Testis (tissue), 3 donors: ENCODE data around the gene ABCC3. TPM values are rescaled to one million over a fixed set of nuclear protein-coding genes. Genes with fewer than 3 reads are reported as not detected.

Source experiments
- DNase-seq: peaks from one replicate; pipeline ENCODE4 v3.0.0-alpha.2; 2019
- H3K27ac ChIP-seq, 2 donors: fragments of 200-600 bp; sonication (generic); one replicate each; pipeline ENCODE4 v1.5.1; 2019
- H3K27me3 ChIP-seq: fragments of 200-600 bp; sonication (generic); one replicate; pipeline ENCODE4 v1.5.1; 2019
- H3K36me3 ChIP-seq: fragments of 200-600 bp; sonication (generic); one replicate; pipeline ENCODE4 v1.5.1; 2017; ENCODE audit warnings: low read depth; ENCODE audit errors: missing control alignments
- H3K4me1 ChIP-seq: fragments of 200-600 bp; sonication (generic); one replicate; pipeline ENCODE4 v1.5.1; 2019
- H3K4me3 ChIP-seq, 2 donors: fragments of 200-600 bp; sonication (generic); one replicate each; pipeline ENCODE4 v1.5.1; 2017 to 2019
- H3K9me3 ChIP-seq: fragments of 200-600 bp; sonication (generic); one replicate; pipeline ENCODE4 v1.5.1; 2017
- POLR2A ChIP-seq: fragments of 450-650 bp; IDR thresholded peaks from one replicate; pipeline ENCODE4 v1.6.1; 2017; ENCODE audit warnings: antibody characterized with exemption, mild to moderate bottlenecking, moderate library complexity
- WGBS, 2 donors: methylation state at CpG; one replicate each; pipeline ENCODE4 v1.1.5; 2018; 5-methylcytosine and 5-hydroxymethylcytosine counted together
- intact Hi-C: fragments of 100-400 bp; cut with DNase I; formaldehyde crosslinking; loops from one replicate; pipeline ENCODE4 v1.15.1; 2023; ENCODE audit warnings: low total_unique reads
- polyA plus RNA-seq: library from polyadenylated mRNA; stranded (reverse); fragments of 350-450 nt; fragmentation: Illumina TruSeq; extraction: RNeasy Lipid Tissue Mini Kit (QIAGEN cat#74804); gene quantifications from one replicate; pipeline ENCODE4 v1.2.3, GENCODE V29; 2014; ENCODE audit warnings: low read depth, low replicate concordance; ENCODE audit not compliant: insufficient read depth
- total RNA-seq, 2 donors: library from RNA; depleted of rRNA; stranded (reverse); fragments of >200 nt; gene quantifications; one replicate each; pipeline ENCODE4 v1.2.3, GENCODE V29; 2016
- TF ChIP-seq, protein P1 (sequence below), 3 experiments: fragments of 450-650 bp in 2 of 3; fragments of 200-600 bp in 1 of 3; sonication (generic) in 1 of 3; IDR thresholded peaks; one replicate each; pipeline ENCODE4 v1.5.1; 2016 to 2019; ENCODE audit warnings: antibody characterized with exemption in 3 of 3, mild to moderate bottlenecking in 2 of 3, moderate library complexity in 1 of 3

The ABCC3 gene
- total and polyA plus RNA-seq, 3 donors from 2014 or later, result 10.0 to 15.4 (median 12.1) TPM

DNA sequence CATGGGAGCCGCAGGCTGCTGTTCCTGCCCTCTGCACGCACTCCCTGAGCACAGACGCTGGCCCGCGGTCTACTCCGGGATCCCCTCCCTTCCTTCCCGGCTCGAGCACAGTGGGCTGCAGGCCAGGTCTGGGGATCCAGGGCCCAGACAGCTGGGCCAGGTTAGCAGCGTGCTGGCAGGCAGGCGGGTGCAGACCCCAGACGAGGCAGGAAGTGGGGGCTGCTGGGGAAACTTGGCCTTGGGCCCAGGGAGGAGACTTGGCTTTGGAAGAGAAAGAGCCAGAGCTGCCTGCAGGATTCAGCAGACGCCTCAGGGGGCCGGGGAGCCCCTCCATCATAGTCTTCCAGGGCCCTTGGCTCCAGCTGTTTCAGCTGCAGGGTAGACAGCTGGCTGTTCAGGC, 30.2 kb upstream of the ABCC3 start:
- peaks cover 10% of the 10 kb centered on the region for H3K4me1 ChIP-seq
- intact Hi-C loops, result no loop called here
- H3K36me3 ChIP-seq, result no peaks in the 10 kb centered on the region
- no peak overlapping the region for H3K4me3 ChIP-seq
- no peaks in the 10 kb centered on the region for H3K9me3 ChIP-seq
- TF ChIP-seq, protein P1, sequence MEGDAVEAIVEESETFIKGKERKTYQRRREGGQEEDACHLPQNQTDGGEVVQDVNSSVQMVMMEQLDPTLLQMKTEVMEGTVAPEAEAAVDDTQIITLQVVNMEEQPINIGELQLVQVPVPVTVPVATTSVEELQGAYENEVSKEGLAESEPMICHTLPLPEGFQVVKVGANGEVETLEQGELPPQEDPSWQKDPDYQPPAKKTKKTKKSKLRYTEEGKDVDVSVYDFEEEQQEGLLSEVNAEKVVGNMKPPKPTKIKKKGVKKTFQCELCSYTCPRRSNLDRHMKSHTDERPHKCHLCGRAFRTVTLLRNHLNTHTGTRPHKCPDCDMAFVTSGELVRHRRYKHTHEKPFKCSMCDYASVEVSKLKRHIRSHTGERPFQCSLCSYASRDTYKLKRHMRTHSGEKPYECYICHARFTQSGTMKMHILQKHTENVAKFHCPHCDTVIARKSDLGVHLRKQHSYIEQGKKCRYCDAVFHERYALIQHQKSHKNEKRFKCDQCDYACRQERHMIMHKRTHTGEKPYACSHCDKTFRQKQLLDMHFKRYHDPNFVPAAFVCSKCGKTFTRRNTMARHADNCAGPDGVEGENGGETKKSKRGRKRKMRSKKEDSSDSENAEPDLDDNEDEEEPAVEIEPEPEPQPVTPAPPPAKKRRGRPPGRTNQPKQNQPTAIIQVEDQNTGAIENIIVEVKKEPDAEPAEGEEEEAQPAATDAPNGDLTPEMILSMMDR (IDR thresholded peaks at IDR 0.05), result no peak
- no peak for TF ChIP-seq POLR2A
- WGBS, 2 donors, result 38% methylated on average over 12 to 13 of the region's 13 CpGs
- H3K27ac ChIP-seq, result no peak overlapping the region
- no peaks in the 10 kb centered on the region for H3K27me3 ChIP-seq
- DNase-seq, result peak; percentile 74

DNA sequence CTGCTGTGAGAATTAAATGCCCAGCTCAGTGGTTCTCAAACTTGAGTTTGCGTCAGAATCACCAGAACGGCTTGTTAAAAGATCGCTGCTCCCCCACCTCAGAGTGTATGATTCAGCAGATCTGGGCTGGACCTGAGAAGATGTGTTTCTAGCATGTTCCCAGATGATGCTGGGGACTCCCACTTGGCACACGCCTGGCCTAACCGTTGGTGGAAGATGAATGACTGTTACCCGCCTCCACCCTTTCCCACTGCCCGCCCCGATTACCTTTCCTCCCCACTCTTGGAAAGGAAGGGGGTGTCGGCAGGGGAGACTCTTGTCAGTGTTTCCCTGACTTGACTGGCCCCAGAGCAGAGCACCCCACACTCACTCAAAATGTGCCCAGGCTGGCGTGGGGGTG, 29.3 kb upstream of the ABCC3 start:
- no peak for DNase-seq
- intact Hi-C loops, result no loop called here
- H3K4me1 ChIP-seq, result peaks cover 10% of the 10 kb centered on the region
- no peaks in the 10 kb centered on the region for H3K27me3 ChIP-seq
- TF ChIP-seq POLR2A, result no peak
- TF ChIP-seq, protein P1 (IDR thresholded peaks at IDR 0.05), result no peak
- H3K4me3 ChIP-seq, result no peak overlapping the region
- no peaks in the 10 kb centered on the region for H3K9me3 ChIP-seq
- no peaks in the 10 kb centered on the region for H3K36me3 ChIP-seq
- no peak overlapping the region for H3K27ac ChIP-seq
- 48 to 71% methylated on average over 3 to 10 of the region's 10 CpGs for WGBS, 2 donors

DNA sequence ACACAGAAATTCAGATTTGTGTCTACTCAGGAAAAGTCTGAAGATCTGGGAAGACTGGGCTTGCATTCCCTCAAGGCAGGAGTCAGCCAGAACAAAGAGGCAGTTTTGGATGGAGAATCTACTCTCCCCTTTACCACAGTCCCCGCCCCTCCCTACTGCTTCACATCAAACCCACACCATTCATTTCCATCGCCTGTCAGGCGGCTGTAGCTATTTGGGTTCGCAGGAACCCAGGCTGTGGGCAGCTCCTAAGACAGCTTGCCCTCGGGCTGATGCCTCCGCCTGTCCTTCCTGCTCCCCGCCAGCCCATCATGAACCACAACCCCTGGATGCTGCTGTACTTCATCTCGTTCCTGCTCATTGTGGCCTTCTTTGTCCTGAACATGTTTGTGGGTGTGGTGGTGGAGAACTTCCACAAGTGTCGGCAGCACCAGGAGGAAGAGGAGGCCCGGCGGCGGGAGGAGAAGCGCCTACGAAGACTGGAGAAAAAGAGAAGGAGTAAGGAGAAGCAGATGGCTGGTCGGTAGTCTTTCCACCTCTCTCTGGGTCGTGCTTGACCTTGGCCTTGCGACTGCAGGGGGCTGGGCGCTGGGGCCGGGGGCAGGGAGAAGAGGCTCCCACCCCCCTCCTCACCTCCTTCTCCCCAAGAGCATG, 27.0 kb upstream of the ABCC3 start:
- Histone ChIP-seq H3K27me3 (no peaks in the 10 kb centered on the region), H3K9me3 (no peaks in the 10 kb centered on the region), H3K4me3 (no peak overlapping the region), H3K36me3 (no peaks in the 10 kb centered on the region), H3K27ac (no peak overlapping the region), H3K4me1 (peaks cover 10% of the 10 kb centered on the region)
- no peak for TF ChIP-seq POLR2A
- TF ChIP-seq, protein P1 (IDR thresholded peaks at IDR 0.05), result no peak
- DNase-seq, result no peak
- 90% methylated on average over 18 to 19 of the region's 19 CpGs for WGBS, 2 donors
- intact Hi-C loops, result no loop called here

DNA sequence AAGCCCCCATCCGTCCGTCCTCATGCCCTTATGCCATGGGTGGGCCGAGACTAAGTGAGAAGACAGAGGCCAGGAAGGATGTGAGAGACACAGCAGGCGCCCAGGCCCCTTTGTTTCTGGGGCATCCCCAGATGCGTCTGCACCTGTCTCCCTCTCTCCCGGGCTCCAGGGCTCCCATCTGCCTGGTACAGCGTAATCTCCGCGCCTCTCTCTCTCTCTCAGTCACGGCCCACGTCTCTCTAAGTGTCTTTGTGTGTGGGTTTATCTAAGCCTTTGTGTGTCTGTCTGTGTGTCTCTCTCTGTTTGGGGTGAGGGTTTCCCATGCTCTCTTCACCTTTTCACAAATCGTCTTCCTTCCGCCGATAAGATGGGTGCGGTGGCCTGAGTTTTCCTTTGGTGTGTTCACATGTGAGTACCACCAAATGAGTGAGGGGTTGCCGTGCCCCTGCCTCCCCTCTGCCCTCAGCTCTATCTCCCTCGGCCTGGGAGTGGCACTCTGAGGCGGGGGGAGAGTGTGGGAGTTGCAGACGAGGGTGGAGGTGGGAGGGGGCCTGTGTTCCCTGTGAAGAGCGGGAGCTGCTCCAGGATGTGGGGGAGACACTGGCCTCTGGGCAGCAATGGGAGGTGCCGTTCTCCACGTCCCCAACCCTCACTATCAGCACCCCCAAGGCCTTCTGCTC, 25.8 kb upstream of the ABCC3 start:
- H3K9me3 ChIP-seq, result no peaks in the 10 kb centered on the region
- WGBS, 2 donors, result 68 to 79% methylated on average over 17 to 22 of the region's 22 CpGs
- DNase-seq, result no peak
- intact Hi-C loops, result no loop called here
- H3K27me3 ChIP-seq, result no peaks in the 10 kb centered on the region
- no peak overlapping the region for H3K27ac ChIP-seq
- no peaks in the 10 kb centered on the region for H3K36me3 ChIP-seq
- H3K4me3 ChIP-seq, result no peak overlapping the region
- peaks cover 10% of the 10 kb centered on the region for H3K4me1 ChIP-seq
- TF ChIP-seq, protein P1 (IDR thresholded peaks at IDR 0.05), result no peak
- TF ChIP-seq POLR2A, result no peak
